Smooth muscle cell (in vitro differentiated cells): Measurements from ENCODE around the gene ASCC1. TPM values are rescaled to one million over a fixed set of nuclear protein-coding genes. Genes with fewer than 3 reads are reported as not detected.

ENCODE experiments used
- DNase-seq: peaks from one replicate; lab custom pipeline; 2025; ENCODE audit not compliant: unreplicated experiment; lab: John Stamatoyannopoulos, UW
- H2AFZ ChIP-seq: fragments of 200-600 bp; sonication (generic); 2 replicates; pipeline ENCODE4 v1.6.0; 2016; ENCODE audit warnings: antibody characterized with exemption, low read depth, mild to moderate bottlenecking
- H3F3A ChIP-seq: fragments of 200-600 bp; sonication (generic); 2 replicates; pipeline ENCODE4 v1.6.0; 2017; ENCODE audit warnings: antibody characterized with exemption, low read depth
- H3K27ac ChIP-seq: fragments of 200-600 bp; sonication (generic); 2 replicates; pipeline ENCODE4 v1.5.1; 2016; ENCODE audit warnings: low read depth, mild to moderate bottlenecking
- H3K27me3 ChIP-seq: fragments of 200-600 bp; sonication (generic); 2 replicates; pipeline ENCODE4 v1.6.1; 2016; ENCODE audit warnings: low read depth, mild to moderate bottlenecking
- H3K36me3 ChIP-seq: fragments of 200-600 bp; sonication (generic); 2 replicates; pipeline ENCODE4 v1.5.1; 2016; ENCODE audit warnings: low read depth
- H3K4me1 ChIP-seq: fragments of 200-600 bp; sonication (generic); 2 replicates; pipeline ENCODE4 v1.5.1; 2016; ENCODE audit warnings: low read depth
- H3K4me2 ChIP-seq: fragments of 200-600 bp; sonication (generic); 2 replicates; pipeline ENCODE4 v1.6.0; 2016; ENCODE audit warnings: mild to moderate bottlenecking
- H3K4me3 ChIP-seq: fragments of 200-600 bp; sonication (generic); 2 replicates; pipeline ENCODE4 v1.5.1; 2016; ENCODE audit warnings: mild to moderate bottlenecking
- H3K79me2 ChIP-seq: fragments of 200-600 bp; sonication (generic); 2 replicates; pipeline ENCODE4 v1.6.0; 2016; ENCODE audit warnings: low read depth, mild to moderate bottlenecking
- H3K9ac ChIP-seq: fragments of 200-600 bp; sonication (generic); 2 replicates; pipeline ENCODE4 v1.6.0; 2016; ENCODE audit warnings: low read depth
- H3K9me3 ChIP-seq: fragments of 200-600 bp; sonication (generic); replicated peaks from 2 replicates; pipeline ENCODE4 v1.5.1; 2016; ENCODE audit warnings: low read depth
- H4K20me1 ChIP-seq: fragments of 200-600 bp; sonication (generic); 2 replicates; pipeline ENCODE4 v1.6.0; 2016; ENCODE audit warnings: low read depth
- CTCF ChIP-seq: fragments of 200-600 bp; sonication (generic); IDR thresholded peaks from 2 replicates; pipeline ENCODE4 v1.5.1; 2017; ENCODE audit warnings: borderline replicate concordance, mild to moderate bottlenecking, antibody characterized with exemption; ENCODE audit not compliant: insufficient read depth, poor library complexity, severe bottlenecking
- WGBS: methylation state at CpG from one replicate; pipeline ENCODE4 v1.1.7; 2016; ENCODE audit warnings: low lambda C conversion rate; 5-methylcytosine and 5-hydroxymethylcytosine counted together
- polyA plus RNA-seq: library from polyadenylated mRNA; unstranded; fragments of >200 nt; fragmentation: Nextera tagmentation; extraction: Ambion mirVana; gene quantifications from 2 replicates; pipeline ENCODE4 v1.2.1, GENCODE V29; 2016
- total RNA-seq: library from RNA; depleted of rRNA; stranded (reverse); fragments of >200 nt; gene quantifications from 2 replicates; pipeline ENCODE4 v1.2.3, GENCODE V29; 2014

ASCC1 gene
- total and polyA plus RNA-seq, 2 experiments from 2014 or later: 24.0 to 28.1 TPM

- H3K36me3 ChIP-seq: no peaks in the 10 kb centered on the region
- TF ChIP-seq CTCF: no peak
- no peak overlapping the region for H3K9ac ChIP-seq
- H3K27me3 ChIP-seq: no peaks in the 10 kb centered on the region
- H3K4me1 ChIP-seq: no peaks in the 10 kb centered on the region
- no peaks in the 10 kb centered on the region for H3F3A ChIP-seq
- DNase-seq: no peak
- 91% methylated on average over 18 of the region's 18 CpGs for WGBS
- no peak overlapping the region for H3K4me3 ChIP-seq
- no peaks in the 10 kb centered on the region for H4K20me1 ChIP-seq
- H3K79me2 ChIP-seq: no peaks in the 10 kb centered on the region
- no peaks in the 10 kb centered on the region for H3K9me3 ChIP-seq
- no peak overlapping the region for H2AFZ ChIP-seq
- H3K27ac ChIP-seq: no peak overlapping the region
- H3K4me2 ChIP-seq: no peak overlapping the region
These were observed 149.5 kb downstream of the ASCC1 start for GRCh38 chr10:72066318-72067284.

- TF ChIP-seq CTCF: no peak
- Histone ChIP-seq H3K4me1 (no peaks in the 10 kb centered on the region), H3K9me3 (no peaks in the 10 kb centered on the region), H2AFZ (no peak overlapping the region), H3K27ac (no peak overlapping the region), H3K4me3 (no peak overlapping the region), H3K79me2 (no peaks in the 10 kb centered on the region), H3K36me3 (no peaks in the 10 kb centered on the region), H3F3A (no peaks in the 10 kb centered on the region), H3K4me2 (no peak overlapping the region), H3K27me3 (no peaks in the 10 kb centered on the region), H3K9ac (no peak overlapping the region), H4K20me1 (no peaks in the 10 kb centered on the region)
- 94% methylated on average over 13 of the region's 13 CpGs for WGBS
- no peak for DNase-seq
These were observed 150.5 kb downstream of the ASCC1 start for GRCh38 chr10:72065439-72066025.

GRCh38 chr10:72063703-72064391 is 152.2 kb downstream of the ASCC1 start:
- Histone ChIP-seq H3K4me2 (no peak overlapping the region), H3K27ac (no peak overlapping the region), H3K4me1 (no peaks in the 10 kb centered on the region), H2AFZ (no peak overlapping the region), H3F3A (no peaks in the 10 kb centered on the region), H3K4me3 (no peak overlapping the region), H4K20me1 (no peaks in the 10 kb centered on the region), H3K9ac (no peak overlapping the region), H3K27me3 (no peaks in the 10 kb centered on the region), H3K36me3 (no peaks in the 10 kb centered on the region), H3K9me3 (no peaks in the 10 kb centered on the region), H3K79me2 (no peaks in the 10 kb centered on the region)
- no peak for TF ChIP-seq CTCF
- 82% methylated on average over 9 of the region's 9 CpGs for WGBS
- no peak for DNase-seq
